Activated CD4-positive, alpha-beta T cell treated with anti-CD3 and anti-CD28 coated beads, Interleukin-2, Interleukin-6, amounts not matched to agents 100 ng/mL and 50 ng/mL, durations not matched to agents 16 hours and 8 hours (primary cell): Measurements from ENCODE around the gene NDUFB11.

ENCODE experiments used
- DNase-seq: peaks from one replicate; pipeline ENCODE4 v3.0.0-alpha.2; 2020

NDUFB11 gene

DNA sequence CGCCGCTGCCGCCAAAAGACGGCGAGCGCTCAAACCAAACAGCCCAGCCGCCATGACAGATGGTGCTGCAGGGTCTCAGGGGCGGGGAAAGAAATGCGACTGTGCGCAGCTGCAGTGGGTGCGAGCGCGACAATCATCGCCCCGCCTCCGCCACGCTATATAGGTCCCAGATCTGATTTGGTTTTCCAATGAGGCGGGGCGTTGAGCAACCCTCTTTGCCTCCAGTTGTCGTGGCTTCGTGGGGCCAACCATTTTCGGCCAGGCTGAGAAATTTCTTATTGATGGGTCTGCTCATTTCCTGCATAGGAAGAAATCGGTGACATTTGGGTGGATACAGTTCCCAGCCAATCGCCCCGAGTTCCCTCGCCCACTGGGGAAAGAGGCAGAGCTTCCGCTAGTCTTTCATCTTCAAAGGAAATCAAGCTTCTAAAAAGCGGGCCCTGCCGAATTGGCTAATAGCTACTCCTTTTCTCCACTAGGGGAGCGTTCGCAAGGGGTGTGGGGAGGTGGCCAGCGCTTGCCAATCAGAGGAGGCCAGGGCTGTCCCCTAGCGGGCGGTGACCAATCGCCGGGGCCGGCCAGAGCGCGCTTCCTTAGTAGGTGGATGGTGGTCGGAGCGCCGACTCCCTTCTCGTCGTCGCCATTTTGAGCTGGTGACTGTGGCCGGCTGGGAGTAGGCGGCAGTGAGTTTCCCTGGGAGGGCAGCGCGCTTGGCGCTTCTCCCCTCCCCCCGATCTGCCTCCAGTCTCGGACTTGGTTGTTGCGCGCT lies at the start of gene NDUFB11, which contains the start of gene RBM10:
Gene NDUFB11, minus strand, starts transcription at position 77 of the 769 bp plus-strand sequence. Its CDS starts 23 bp downstream, at position 54.
Gene RBM10, plus strand, starts transcription at position 596 of the 769 bp plus-strand sequence. CDS start 2,261 bp downstream, outside the sequence.
- peak; percentile 94 for DNase-seq

DNA sequence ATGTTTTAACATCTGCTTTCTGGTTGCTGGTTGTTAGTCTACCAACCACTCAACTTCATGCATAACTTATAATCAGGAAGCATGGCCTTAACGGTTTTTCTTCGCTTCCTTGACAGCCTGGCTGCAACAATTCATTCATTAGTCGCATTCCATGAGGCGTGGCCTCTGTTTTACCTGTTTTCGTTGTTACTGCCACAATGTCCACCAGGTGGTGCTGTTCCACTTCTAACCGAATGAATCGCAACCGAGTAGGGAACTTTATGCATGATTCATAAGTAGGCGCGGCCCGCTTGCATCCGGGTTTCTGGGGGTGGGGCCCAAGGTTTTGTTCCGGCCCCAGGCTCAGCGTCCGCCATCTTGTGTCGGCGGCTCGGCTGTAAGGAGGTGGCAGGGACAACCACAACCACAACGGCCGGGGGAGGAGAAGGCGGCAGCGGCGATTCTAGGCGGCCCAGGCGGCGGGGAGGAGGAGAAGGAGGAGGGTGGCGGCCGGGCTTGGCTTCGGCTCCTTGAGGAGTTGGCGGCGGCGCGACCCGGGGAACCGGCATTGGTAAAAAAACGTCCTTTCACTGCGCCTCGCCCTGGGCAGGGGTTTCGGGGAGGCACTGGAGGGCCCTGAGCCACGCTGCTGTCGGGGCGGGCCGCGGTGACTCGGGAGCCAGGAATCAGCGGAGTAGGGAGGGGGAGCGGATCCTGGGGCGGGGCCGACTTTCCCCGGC lies 49.1 kb upstream of the NDUFB11 start, which contains the start of gene UBA1:
Gene UBA1, plus strand, starts transcription at position 355 of the 719 bp plus-strand sequence. CDS start 4,974 bp downstream, outside the sequence.
- peak; percentile 98 for DNase-seq

DNA sequence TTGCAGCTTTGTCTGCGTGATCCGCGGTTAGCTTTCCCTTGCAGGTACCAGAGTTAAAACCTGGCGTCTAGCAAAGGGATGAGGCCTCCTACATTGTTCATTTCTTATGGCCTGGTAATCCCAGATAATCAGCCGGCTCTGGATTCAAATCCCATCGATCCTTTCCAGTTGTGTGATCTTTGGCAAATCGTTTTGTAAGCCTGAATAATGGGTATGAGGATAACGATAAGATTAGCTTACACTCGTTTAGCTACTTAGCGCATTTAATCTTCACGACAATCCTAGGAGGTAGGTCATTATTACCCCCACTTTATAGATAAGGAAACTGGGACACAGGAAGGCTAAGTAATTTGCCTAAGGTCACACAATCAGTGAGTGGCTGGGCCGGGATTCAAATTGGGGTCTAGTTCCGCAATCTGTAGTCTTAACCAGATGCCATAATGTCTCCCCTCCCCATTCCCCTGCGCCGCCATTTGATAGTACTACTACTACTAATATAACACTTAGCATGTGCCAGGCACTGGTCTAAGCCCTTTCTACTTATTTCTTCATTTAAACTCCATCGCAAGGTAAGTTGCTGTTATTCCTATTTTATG lies 47.4 kb upstream of the NDUFB11 start:
- DNase-seq = no peak

DNA sequence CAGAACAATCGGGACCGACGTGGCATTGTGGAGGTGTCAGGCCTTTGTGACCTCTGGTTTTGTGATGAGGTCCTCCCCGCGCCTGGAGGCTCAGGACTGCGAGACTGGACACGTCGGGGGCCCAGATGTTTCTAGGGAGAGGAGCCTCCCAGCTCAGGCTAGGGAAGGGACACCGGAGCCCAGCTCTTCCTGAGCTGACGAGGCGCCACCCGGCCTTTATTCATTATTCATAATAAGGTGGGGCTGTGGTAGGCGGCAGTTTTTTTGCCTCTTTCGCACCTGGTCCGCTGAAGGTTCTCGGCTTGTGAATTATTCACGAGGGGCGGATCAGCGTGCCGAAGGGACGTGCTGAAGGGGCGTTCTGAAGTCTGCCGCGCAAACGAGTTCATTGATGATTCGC lies 46.8 kb upstream of the NDUFB11 start:
- DNase-seq = peak; percentile 51

DNA sequence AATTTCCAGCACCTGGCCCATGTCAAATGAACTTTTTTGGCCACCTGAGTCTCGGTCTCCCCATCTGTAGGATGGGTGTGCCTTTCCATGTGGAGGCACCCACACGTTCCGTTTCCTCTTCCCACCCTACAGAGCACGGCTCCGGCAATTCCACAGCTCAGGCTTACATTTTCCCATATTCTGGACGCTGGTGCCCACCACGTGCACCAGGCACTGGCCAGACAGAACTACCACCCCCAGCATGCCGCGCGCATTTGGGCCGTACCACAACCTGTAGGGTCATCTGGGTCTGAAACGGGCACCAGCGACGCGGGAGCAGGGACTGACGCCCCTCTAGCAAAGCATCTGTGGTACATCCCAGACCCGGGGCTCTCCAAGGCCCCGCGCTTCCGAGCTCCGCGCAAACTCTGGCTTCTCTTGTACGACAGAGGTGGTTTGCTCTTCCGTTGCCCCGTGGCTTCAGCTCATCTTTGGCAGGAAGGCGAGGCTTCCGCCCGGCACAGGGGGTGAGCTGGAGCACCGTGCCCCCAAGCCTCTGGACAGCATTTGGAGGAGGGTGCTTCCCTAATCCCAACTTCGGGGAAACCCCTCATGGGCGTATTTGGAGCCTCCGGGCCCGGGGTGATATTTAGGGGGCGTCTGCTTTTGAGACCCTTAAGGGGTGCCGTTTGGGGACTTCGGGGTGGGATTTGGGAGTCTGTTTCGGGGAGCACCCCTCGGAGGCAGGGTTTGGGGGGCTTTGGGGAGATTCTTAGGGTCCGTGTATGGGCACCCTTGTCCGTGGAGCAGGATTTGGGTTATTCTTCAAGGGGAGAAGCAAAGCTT lies 46.2 kb upstream of the NDUFB11 start:
- peak; percentile 93 for DNase-seq

DNA sequence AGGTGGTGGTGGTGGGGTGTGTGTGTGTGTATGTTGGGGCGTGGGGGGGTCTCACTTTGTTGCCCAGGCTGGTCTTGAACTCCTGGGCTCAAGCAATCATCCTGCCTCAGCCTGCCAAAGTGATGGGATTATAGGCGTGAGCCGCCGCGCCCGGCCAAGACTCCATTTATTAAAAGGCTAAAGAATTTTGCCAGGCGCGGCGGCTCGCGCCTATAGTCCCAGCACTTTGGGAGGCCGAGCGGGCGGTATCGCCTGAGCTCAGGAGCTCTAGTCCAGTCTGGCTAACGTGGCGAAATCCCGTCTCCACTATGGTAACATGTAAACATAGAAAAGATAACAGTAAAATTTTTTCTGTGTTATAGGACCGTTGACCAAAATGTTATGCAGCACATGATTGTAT lies 45.4 kb upstream of the NDUFB11 start:
- DNase-seq = no peak

DNA sequence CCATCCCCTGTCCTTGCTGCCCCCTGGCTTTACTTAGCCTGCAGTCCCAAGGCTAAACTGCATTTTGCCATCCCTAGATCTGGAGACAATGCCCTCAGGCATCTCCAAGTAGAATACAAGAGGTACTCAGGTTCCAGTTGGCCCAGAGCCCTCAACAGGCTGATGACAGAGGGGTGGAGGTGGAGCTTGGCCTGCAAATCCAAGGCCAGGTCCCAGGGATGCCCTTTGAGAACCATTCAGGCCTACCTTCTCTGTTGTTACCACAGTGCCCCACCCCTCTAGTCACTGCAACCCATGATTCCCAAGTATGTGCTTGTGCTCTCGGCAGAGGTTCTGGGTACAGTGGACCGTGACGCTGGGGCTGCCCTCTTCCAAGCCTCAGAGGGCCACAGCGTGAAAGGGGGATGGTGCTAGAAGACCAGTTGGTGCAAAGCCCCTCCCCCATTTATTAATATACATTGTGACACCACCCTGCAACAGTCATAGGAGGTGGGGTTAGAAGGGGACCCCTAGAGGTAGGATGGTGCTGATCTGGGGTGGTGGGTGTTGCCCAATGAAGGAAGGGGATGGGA lies 42.7 kb upstream of the NDUFB11 start:
- no peak for DNase-seq

DNA sequence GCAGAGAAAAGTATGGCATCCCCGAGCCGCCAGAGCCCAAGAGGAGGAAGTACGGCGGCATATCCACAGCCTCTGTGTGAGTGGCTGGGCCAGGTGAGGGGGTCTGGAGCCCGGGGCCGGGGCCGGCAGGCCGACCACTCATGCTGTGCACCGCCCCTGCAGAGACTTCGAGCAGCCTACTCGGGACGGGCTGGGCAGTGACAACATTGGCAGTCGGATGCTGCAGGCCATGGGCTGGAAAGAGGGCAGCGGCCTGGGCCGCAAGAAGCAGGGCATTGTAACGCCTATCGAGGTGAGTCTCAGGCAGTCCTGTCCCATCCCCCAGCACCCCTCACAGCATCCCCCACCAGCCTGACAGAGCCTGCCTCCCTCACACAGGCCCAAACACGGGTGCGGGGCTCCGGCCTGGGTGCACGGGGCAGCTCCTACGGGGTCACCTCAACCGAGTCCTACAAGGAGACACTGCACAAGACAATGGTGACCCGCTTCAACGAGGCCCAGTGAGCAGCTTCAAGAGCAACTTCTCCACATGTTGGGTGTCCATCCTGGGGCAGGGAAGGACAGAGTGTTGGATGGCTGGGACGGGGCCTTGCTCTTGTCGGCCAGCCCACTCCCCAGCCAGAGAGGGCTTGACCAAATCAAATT lies 41.7 kb upstream of the NDUFB11 start:
- no peak for DNase-seq

DNA sequence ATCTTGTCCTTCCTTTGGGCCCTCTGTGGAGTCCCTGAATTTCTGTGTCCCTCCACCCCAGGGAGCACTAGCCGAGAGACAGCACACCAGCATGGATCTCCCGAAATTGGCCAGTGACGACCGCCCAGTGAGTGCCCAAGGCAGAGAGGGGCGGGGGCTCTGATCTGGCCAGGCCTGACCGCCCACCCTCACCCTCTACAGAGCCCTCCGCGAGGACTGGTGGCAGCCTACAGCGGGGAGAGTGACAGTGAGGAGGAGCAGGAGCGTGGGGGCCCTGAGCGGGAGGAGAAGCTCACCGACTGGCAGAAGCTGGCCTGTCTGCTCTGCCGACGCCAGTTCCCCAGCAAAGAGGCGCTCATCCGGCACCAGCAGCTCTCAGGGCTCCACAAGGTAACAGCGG lies 40.7 kb upstream of the NDUFB11 start:
- no peak for DNase-seq

DNA sequence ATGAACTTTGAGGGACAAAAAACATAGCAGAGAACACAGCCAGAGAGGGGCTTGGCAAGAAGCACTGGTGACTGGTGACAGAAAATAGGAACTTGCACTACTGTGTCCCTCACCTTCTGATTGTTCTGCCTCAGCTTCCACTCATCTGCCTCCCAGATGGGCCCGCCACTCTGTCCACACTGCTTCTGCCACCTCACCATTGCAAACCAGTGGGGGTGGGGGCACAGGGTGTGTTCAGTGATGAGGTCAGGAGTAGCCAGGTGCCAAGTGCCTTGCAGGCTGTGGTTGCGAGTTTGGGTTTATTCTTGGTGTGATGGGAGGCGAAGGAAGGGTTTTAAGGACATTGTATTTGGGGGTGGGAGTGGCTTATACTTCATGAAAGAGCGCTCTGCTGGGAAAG lies 40.0 kb upstream of the NDUFB11 start:
- no peak for DNase-seq

DNA sequence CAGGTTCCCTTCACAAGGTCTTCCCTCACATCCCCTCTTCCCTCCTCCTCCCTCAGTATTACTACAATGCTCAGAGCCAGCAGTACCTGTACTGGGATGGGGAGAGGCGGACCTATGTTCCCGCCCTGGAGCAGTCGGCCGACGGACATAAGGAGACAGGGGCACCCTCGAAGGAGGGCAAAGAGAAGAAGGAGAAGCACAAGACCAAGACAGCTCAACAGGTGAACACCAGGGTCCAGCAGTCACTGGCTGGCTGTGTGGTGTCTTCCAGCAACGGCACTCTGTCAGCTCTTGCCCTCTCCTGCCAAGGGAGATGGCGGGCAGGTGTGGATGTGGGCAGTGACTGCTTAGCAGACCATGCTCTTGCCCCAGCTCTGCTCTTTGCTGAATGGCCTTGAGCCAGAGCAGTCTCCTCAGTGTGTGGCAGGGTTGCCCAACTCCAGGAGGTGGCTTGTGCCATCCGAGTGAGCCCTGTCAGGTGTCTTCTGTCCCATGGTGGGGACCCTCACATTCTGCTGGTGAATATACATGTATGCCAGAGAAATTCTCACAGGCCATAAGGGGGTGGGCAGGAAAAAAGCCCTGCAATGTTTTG lies 37.7 kb upstream of the NDUFB11 start:
- DNase-seq = no peak

DNA sequence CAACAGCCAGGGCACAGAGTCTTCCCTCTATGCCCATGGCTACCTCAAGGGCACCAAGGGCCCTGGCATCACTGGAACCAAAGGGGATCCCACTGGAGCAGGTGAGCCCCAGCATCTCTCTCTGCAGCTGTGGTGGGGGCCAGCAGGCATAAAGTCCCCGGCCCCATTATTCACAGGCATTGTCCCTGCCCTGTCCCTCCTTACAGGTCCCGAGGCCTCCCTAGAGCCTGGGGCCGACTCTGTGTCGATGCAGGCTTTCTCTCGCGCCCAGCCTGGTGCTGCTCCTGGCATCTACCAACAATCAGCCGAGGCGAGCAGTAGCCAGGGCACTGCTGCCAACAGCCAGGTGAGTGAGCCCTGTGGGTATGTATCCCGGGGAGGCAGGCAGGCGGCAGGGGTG lies 36.8 kb upstream of the NDUFB11 start:
- DNase-seq = no peak

DNA sequence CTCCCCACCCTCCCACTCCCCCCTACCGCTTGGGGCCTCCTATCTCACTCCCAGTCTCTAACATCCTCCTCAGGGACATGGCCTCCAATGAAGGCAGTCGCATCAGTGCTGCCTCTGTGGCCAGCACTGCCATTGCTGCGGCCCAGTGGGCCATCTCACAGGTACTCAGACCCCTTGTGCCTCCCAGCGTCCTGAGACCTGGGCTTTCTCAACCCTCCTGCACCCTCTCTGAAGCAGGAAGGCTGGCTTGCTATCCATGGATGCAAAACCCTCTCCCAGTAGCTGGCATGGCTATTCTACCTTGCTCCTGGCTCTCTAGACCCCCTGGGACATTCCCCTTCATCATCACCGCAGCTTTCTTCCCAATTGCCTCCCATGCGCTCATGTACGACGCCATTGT lies 35.8 kb upstream of the NDUFB11 start:
- no peak for DNase-seq

DNA sequence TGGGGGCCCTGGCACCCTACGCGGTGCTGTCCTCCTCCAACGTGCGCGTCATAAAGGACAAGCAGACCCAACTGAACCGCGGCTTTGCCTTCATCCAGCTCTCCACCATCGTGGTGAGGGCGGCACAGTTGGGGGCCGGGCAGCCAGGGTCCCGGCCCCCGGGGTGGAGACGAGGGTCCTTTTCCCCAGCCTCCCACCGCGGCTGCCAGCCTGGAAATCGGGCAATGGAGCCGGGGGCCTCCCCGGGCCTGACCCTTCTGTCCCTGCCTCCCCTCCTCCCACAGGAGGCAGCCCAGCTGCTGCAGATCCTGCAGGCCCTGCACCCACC lies 35.4 kb upstream of the NDUFB11 start:
- no peak for DNase-seq

DNA sequence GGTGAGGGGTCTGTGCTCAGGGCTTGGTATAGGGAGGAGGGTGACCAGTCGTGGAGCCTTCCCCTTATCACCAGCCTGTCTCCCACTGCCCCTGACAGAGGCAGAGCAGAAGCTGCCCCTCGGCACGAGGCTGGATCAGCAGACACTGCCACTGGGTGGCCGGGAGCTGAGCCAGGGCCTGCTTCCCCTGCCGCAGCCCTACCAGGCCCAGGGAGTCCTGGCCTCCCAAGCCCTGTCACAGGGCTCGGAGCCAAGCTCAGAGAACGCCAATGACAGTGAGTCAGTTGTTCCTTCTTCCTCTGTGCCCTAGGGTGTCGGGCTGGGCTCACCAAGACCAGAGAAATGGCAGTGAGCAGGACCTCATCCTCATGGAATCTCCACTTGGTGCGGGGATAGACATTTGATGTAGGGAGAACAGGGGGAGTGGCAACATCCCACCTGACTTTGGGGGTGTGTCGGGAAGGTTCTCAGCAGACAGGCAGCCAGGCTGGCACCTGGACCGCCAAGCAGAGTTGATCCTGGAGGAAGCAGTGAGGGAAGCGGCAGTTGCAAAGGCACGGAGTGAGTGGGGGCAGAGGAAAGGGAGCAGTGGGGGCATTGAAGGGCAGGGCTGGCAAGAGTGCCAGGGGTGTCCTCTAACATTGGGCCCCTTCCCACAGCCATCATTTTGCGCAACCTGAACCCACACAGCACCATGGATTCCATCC lies 34.9 kb upstream of the NDUFB11 start:
- DNase-seq = no peak

DNA sequence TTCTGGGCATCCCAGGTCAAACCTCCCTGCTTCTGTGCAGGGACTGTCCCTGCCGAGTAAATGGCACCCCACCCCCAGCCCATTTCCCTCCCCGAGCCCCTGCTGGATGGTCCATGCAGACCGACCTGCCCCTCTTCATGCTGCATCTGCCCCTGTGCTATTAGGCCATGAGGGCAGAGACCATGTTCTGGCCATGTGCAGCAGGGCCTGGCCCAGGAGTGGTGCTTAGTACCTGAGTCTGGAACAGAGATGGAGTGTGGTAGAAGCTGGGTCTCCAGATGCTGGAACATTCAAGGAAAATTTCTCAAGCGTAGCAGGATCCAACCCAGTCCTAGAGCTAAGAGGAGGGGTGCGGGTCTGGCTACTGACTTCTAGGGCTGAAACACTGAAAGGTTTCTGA lies 33.8 kb upstream of the NDUFB11 start:
- no peak for DNase-seq

DNA sequence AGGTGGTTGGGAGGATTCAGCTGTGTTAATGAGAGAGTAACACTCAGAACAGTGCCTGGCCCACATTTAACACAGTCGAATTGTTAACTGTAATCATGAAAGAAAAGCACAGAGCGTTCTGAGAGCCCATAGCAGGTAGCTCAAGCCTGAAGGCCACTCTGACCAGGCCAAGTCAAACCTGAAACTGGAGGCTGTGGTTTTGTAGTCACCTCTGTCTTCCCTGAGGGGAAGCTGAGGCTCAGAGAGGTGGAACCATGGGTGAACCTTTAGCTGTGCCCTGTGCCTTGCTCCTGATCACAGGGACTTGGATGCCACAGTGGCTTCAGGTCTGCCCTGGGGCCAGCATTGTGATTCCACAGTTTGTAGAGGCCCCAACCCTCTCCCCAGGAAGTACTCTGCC lies 32.6 kb upstream of the NDUFB11 start:
- DNase-seq = no peak

DNA sequence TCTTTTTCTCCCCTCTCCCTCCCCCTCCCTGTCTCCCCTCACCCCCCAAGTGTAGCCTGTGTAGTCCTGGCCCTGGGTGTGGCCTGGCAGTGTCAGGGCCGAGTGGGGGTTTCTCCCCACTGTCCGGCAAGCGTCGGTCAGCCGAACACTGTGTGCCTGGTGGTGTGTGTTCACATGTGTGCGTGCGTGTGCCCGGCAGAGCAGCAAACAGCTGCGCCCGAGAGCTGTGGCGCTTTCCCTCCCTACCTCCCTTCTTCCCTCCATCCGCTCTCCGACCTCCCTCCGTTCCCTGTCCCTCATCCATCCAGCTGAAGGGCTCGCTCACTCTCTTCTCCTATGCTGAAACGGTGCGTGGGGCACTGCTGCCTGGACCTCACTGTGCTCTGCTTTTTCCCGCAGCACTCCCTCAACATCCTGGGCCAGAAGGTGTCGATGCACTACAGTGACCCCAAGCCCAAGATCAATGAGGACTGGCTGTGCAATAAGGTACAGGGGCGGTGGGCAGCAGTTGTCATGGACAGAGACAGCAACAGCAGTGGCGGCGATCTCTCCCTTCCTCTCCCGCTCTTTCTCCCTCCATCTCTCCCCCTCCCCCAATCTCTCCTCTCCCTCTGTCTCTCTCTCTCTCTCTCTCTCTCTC lies 31.7 kb upstream of the NDUFB11 start:
- no peak for DNase-seq

DNA sequence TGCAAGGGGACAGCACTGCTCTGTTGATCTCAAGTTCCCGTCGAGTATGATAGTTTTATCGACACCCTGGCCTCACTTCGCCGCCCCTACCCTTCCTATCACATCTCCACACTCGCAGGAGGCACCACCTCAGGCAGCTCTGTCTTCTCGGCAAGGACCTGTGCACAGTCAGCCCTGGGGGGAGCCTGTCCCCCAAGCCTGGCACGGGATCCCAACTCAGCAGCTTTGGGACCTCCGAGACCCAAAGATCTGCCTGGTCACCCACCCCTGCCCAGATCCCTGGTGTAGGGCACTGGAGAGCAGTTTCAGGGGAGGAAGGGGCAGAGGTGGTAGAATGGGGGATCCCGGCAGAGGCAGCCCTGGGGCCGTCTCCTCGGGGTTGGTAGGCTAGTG lies 31.1 kb upstream of the NDUFB11 start:
- DNase-seq = no peak

DNA sequence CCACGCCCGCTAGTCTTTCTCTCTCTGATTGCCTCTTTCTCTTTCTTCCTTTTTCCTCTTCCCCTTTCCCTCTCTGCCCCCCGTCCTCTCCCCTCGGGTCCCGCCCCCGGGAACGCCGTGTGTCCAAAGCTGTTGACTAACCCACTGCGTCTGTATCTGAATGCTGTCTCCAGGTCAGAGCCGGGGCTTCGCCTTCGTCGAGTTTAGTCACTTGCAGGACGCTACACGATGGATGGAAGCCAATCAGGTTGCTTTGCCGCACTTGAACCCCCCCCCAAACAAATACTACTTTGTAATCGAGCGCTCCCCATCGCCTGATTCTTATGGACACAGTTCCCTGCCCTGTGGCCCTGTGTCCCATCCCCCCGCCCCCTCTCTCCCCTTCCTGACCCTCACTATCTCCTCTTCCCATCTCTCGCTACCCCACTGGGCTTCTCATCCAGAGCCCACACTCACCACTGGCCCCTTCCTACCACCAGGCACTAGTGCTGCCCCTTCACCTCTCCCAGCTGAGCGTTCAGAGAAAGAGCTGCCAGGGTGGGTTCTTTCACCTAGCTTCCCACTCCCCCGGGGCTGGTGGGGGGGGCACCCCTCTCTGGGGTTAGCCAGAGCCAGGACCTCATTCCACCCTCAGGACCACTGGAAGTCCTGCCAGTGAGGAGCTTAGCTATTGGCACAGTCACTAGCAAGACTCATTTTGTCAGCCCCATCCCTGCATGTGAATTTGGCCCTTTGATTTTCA lies 30.5 kb upstream of the NDUFB11 start:
- DNase-seq = no peak
